ENCODE measurements around the gene ADAP2.
"Not testable (repeated sequence)": the region's sequence is repeated elsewhere in the genome, so short reads cannot be mapped to it uniquely, and the experiment has no call there.

The ADAP2 gene

DNA sequence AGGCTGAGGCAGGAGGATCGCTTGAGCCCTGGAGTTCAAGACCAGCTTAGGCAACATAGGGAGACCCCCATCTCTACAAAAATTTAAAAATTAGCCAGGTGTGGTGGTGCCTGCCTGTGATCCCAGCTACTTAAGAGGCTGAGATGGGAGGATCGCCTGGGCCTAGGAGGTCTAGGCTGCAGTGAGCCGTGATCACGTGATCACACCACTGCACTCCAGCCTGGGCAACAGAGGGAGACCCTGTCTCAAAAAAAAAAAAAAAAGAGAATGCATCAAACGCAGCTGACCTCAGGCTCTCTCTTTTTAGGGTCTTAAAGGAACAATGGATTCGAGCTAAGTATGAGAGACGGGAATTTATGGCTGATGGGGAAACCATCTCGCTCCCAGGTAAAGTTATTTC is 9.8 kb downstream of the ADAP2 start:
- DNase-seq: not testable (repeated sequence)

DNA sequence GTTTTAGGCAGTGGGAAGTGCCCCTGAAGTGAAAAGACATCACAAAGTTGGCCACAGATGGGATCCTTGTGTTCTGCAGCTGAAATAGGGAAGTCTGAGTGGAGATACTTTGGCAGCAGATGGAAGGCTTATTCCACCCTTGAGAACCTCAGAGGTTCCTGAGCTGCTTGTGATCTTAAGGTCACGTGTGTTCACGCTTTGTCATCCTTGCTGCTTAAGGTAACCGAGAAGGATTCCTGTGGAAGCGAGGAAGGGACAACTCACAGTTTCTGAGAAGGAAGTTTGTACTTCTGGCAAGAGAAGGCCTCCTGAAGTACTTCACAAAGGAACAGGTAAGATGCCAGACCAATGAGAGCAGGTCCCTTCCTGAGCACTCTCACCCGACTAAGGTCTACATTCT is 12.2 kb downstream of the ADAP2 start:
- DNase-seq: no peak

DNA sequence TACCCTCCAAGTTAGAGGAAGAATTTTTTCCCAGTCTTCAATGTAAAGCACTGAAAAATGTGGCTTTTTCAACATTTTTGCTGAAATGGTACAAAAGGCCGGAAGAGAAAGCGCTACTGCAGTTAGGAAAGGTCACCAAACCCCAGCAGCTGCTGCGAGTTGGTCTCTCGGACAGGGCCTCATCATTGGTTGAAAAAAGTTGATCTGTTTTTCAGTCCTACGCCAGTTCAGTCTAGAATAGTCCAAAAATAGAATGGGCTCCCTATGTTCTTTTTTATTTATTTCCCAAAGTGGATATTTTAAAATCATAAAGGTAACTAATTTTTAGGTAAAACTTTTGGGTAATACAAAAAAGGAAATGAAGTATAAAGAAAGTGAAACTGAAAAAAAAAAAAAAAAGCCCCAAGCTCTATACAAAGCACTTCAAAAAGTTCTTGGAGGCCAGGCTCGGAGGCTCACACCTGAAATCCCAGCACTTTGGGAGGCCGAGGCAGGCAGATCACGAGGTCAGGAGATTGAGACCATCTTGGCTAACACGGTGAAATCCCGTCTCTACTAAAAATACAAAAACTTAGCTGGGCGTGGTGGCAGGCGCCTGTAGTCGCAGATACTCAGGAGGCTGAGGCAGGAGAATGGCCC is 17.4 kb downstream of the ADAP2 start:
- DNase-seq: no peak

DNA sequence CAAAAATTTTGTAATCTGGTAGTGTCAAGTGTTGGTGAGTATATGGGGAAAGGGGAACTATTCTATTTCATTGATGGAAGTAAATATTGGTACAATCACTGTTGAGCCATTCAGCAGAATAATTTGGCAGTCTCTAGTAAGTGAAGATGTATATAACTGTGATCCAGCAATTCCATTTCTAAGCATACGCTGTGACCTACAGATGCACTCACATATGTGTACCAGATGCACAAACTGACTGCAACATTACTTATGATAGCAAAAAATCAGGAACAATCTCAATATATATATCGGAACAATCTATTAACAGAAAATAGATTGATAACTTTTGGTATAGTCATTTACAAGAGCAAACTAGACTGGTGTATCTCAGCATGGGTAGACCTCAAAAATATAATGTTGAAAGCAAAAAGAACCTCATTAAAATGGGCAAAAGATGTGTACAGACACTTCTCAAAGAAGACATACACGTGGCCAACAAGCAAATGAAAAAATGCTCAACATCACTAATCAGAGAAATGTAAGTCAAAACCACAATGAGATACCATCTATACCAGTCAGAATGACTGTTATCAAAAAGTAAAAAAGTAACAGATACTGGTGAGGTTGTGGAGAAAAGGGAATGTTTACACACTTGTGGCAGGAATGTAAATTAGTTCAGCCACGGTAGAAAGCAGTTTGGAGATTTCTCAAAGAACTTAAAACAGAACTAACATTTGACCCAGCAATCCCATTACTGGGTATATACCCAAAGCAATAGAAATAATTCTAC is 20.7 kb downstream of the ADAP2 start:
- no peak for DNase-seq

DNA sequence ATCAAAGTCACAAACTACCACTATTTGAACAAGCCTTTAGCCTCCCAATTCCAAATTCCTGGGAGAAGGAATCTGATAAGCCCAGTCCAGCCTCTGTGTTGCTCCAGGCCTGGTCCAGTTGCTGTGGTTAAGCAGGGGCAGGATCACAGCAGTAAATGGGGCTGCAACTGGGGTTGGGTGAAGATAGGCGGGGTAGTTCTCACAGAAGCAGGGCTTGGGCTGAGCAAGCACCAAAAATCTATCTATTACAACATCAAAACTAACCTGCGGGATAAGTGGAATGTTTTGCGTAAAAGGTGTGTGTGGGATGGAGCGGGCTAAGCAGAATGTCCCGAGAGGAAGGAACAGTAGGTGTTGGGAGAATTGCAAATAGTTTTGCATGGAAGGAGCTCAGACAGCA is 26.1 kb downstream of the ADAP2 start:
- DNase-seq: no peak

DNA sequence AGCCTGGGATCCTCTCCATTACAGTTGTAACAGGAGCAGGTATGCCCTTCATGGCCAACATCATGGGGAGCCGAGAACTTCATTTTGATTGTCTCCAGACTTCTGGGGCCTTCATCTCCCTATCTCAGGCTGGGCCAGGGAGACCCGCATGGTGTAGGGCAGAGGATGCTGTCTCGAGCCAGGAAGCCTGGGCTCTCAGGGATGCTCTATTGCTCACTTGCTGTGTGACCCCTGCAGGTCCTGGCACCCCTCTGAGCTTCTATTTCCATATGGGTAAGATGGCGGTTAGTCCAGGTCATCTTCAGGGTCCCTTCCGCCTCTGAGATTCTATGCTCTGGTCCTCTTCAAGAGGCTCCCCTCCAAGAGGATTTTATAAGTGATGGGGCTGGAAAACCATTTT is 28.4 kb downstream of the ADAP2 start:
- DNase-seq: no peak

DNA sequence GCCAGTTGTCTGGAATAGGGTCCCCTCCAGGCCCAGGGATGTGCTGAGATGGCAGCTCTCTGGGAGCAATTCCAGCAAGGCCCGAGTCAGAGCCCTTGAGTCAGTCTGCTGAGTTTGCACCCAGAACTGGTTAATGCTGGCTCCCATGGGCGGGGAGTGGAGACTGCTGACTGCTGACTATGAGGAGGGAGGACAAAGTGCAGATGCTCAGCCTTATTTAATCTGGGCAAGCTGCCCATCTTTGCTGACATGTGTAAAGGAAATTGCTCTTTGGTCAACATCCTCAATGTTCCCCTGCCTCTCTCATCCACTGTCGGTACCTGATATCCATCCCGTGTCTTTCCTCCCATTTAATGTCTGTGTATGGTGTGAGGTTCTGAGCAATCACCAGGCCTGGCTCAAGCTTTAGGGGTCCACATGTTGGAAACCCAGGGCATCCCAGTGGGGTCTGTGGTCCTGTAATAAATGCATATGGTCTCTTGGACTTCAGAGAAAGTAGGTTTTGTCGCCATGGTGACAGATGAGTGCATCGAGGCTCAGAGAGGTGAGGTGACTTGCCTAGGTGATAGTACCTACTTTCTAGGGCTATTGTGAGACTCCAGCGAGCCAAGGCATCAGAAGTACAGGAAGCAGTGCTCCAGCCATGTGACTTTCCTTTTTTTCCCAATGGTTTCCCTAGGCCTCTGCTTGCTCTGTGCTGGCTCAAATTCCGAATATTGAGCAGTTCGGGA is 29.1 kb downstream of the ADAP2 start:
- no peak for DNase-seq

DNA sequence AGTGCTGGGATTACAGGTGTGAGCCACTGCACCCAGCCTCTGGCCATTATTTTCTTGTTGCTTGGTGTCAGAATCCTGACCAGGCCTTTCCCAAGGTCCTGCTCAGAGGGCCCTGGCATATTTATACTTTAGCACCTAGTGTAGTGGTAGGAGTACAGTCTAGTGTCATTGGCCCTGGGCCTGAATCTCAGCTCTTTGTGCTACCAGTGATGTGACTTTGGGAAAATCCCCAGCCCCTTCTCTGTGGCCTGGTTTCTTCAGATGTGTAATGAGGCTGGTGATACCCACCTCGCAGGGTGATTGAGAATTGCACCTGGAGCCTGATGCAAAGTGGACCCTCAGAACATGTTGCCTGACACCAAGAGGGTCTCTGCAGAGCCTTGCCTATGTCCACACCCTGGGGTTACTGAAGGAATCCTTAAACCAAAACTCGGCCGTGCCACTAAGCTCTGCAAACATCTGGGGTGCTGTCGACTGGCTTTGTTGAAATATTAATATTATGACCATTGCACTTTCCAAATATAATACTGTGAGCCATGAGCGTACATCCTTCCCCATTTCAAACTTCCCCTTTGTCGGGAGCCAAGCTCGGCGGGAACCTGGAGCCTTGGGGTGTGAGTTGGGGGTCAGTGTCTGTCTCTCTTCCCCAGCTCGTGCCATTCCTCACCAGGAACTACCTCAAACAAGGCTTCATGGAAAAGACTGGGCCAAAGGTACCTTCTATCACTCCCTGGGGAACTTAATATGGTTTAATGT is 31.1 kb downstream of the ADAP2 start:
- no peak for DNase-seq

DNA sequence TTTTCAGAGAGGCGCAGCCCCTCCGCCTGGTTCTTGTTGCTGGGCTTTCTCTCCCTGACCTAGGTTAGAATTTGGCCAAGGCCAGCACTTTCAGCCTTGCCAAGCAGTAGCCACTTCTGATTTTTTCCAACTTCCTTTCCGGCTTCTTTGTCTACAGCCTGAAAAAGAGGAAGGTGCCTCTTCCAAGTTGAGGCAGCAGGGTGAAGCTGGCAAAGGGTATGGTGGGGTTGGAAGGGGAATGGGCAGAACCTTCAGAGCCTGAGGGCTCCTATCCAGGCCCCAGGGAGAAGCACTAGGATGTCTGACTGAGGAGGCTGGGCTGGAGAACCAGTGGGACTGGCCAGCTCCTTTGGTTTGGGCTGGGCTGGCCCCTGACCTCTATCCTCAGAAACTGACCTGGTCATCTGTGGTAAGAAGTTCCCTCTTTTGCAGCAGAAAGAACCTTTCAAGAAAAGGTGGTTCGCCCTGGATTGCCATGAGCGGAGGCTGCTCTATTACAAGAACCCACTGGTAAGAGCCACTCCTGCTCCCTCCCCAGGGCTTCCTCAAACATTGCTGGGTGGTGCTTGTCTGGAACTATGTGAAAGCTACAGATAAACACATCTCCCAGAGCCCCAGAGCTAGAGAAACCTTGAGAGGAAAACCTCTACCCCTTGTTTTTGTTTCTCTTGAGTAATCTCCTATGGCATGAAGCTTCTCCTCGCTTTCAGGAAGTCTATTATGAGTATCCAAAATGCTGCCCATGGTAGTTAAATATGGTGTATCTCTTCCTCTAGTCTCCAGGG is 32.5 kb downstream of the ADAP2 start:
- DNase-seq: no peak

DNA sequence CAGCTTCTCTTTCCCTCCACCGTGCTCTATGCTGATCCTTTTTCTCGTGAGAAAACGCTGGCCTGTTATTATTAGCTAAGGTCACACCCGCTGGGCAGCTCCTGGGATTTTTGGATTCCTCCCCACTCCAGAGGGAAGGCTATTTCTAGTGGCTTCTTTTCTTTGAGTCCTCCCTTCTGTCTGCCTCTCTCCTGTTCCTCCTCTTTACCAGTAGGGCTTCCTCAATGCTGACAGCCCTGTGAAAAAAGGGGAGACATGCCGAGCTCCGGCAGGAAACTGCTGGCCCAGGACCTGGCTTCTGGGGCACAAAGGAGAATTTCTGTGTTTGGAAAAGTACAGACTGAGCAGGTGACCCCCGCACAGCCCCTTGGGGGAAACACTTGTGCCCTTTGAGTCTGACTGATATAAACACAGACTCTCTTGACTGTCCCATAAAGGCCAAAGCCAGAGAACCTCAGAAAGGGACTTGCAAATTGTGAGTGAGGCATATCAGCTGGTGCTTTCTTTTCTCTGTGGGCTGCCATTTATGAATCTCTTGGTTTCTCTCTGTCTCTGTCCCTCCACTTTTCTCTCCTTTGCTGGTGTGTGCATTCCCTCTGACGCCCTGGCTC is 35.1 kb downstream of the ADAP2 start:
- DNase-seq: no peak

DNA sequence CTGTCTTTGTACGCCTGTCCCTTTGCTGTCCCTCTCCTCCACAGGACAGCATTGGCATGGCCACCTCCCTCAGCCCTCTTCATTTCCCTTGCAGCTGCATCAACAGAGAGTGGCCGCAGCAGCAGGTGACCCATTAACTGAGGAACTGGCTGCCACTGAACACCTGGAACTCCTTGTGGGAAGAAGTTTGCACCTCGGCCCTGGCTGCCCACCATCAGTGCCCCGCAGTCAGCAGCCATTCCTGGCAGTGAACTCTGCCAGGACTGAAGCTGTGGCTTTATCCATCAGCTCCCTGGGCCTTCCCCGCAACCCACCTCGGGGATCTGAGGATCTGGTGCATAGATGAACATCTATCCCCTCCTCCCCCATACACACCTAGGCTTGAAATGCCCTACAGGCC is 36.0 kb downstream of the ADAP2 start:
- no peak for DNase-seq

DNA sequence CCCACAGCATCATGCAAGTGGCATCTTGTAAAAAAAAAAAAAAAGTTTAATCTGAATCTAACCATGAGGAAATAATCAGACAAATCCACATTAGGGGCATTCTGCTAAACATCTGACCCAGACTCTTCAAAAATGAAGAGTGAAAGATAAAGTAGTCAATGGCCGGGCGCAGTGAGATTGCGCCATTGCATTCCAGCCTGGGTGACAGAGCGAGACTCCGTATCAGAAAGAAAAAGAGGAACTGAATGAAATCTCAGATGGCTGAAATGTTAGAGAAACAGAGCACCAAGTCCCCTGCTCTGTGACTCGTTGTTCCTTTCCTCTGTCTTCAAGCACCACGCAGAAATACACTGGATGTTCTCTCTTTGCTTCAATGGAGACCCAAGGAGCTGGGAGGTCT is 36.4 kb downstream of the ADAP2 start:
- no peak for DNase-seq

DNA sequence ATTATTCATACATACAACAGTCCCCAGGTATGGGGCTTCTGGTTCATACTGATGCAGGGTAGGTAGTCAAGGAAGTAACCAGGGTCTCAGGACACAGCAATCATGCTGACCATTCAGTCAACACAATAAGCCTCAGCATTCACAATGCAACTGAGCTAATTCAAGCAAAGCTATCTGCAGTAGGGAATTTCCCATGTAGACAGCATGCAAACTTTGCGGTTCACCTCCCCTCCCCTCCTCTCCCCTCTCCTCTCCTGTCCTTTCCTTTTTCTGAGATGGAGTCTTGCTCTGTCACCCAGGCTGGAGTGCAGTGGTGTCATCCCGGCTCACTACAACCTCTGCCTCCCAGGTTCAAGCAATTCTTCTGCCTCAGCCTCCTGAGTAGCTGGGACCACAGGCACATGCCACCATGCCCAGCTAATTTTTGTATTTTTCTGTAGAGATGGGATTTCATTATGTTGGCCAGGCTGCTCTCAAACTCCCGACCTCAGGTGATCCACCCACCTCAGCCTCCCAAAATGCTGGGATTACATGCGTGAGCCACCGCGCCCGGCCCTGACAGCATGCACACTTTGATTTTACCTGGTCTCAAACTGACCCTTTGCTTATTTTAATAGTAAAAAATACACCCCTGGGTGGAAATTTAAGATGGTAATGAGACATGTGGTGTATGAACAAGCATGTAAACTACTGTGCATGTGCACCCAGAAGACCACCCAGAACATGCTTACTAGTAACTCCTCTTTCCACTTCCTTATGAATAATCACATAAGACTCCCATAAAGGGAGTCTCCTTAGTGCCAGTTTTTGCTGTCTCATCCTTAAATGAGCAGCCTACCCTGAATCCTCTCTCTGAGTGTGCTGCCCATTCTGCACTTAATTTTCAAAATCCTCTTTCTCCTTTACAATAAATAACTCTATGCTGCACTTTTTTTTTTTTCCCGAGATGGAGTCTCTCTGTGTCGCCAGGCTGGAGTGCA is 39.8 kb downstream of the ADAP2 start:
- no peak for DNase-seq

DNA sequence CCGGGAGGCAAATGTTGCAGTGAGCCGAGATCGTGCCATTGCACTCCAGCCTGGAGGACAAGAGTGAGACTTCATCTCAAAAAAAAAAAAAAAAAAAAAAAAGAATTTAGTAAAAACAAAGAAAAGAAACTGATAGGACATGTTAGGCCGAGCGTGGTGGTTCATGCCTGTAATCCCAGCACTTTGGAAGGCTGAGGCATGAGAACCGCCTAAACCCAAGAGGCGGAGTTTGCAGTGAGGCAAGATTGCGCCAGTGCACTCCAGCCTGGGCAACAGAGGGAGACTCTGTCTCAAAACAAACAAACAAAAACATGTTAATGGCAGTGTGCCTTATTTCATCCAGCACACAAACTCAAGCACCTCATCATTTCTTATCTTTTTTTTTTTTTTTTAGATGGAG is 42.6 kb downstream of the ADAP2 start:
- not testable (repeated sequence) for DNase-seq

DNA sequence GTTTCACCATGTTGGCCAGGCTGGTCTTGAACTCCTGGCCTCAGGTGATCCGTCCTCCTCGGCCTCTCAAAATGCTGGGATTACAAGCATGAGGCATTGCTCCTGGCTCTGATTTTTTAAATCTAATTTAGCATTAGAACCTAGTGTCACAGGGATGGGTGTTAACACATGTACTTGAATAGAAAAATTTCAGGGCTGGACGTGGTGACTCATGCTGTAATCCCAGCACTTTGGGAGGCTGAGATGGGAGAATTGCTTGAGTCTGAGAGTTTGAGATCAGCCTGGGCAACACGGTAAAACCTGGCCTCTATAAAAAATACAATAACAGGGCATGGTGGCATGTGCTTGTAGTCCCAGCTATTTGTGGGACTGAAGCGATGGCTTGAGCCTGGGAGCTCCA is 43.1 kb downstream of the ADAP2 start:
- DNase-seq: no peak

DNA sequence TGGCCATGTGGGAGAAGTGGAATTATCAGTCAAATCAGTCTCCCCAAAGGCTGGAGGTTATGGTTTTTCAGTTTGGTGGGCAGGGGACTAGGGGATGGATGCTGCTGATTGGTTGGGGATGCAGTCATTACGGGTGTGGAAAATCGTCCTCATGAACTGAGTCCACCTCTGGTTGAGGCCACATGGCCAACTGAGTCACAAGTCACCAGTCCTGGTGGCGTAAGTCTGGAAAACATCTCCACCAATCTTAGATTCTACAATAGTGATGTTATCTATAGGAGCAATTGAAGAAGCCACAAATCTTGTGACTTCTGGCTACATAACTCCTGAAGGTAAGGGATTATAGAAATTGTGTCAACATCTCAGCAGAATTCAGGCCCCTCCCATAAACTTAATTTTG is 43.9 kb downstream of the ADAP2 start:
- DNase-seq: no peak

DNA sequence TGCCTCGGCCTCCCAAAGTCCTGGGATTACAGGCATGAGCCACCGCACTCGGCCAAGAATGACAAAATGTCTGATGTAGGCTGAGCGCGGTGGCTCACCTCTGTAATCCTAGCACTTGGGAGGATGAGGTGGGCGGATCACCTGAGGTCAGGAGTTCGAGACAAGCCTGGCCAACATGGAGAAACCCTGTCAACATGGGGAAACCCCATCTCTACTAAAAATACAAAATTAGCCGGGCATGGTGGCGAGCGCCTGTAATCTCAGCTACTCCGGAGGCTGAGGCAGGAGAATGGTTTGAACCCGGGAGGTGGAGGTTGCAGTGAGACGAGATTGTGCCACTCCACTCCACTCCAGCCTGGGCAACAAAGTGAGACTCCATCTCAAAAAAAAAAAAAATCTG is 46.2 kb downstream of the ADAP2 start:
- not testable (repeated sequence) for DNase-seq

DNA sequence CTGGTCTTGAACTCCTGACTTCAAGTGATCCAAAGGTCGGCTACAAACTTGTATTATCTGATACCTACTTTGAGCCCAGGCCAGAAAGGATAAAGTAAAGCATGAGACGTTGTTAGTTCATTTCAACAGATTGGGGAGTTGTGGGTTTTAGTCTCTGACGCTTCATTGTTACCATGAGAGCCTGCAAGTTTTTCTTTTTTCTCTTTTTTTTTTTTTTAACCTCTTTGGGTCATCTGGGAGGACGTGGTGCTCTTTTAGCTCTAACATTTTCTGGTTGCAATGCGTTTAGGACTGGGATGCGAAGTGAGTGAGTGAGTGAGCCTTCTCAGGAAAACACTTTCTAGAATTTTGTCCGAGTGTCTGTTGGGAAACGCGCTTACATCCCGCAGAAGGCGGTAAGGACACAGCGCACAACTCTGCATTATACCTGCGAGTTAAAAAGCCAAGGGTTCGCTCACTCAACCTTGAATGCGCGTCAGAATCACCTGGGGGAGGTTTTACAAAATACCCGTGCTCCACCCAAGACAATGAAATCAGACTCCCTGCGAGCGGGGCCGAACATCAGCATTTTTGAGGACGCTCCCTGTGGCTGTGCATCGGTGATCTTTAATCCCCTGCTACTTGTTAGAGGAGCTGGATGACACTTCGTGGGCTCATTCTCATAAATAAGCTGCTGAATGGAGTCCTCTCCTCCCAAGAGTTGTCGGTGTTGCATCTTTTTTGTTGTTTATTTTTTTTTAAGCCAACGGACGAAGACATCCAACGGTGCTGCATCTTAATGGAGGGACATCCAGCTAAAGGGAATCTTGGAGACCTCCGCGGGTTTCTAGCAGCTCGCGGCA is 48.5 kb downstream of the ADAP2 start:
- no peak for DNase-seq

DNA sequence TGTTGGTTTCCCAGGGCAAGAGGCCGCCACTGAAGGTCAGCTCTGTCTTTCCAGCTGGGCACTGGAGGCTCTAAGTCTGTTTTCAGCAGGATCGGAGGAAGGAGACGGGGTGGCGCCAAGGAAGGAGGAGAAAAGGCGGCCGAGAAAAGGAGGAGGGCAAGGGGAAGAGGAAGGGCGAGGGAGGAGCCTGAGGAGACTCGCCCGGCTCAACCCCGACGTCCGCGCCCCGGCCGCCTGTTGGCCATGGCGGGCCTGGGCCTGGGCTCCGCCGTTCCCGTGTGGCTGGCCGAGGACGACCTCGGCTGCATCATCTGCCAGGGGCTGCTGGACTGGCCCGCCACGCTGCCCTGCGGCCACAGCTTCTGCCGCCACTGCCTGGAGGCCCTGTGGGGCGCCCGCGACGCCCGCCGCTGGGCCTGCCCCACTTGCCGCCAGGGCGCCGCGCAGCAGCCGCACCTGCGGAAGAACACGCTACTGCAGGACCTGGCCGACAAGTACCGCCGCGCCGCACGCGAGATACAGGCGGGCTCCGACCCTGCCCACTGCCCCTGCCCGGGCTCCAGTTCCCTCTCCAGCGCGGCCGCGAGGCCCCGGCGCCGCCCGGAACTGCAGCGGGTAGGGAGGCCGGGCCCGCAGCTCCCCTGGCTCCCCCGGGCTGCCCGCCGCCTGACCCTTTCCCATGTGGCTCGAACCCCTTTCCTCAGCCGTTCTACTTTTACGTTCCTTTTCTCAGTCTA is 49.3 kb downstream of the ADAP2 start, which contains the start of gene RNF135:
TSS of gene RNF135 (plus strand) at position 209 of the 737 bp plus-strand sequence. CDS start at position 244, 35 bp downstream.
- DNase-seq: peak; percentile 56

Data from stimulated activated CD4-positive, alpha-beta T cell treated with anti-CD3 and anti-CD28 coated beads, Interleukin-12 subunit alpha, Interleukin-12 subunit beta, amount 100 ng/mL, for 4 hours (primary cell).